Muscle layer of duodenum (tissue), 2 donors: ENCODE data around the gene PLD5.

ENCODE experiments used
- H3K27ac ChIP-seq: one replicate; pipeline ENCODE4 v1.7.0; 2013; ENCODE audit warnings: mild to moderate bottlenecking, low read length
- H3K27me3 ChIP-seq: one replicate; pipeline ENCODE4 v1.7.0; 2013; ENCODE audit warnings: low read depth, mild to moderate bottlenecking, control low read depth, low read length
- H3K36me3 ChIP-seq, 2 donors: one replicate each; pipeline ENCODE4 v1.7.0; 2013; ENCODE audit warnings: low read length in 2 of 2, control low read depth in 1 of 2, mild to moderate bottlenecking in 1 of 2; ENCODE audit not compliant: insufficient read depth in 2 of 2, control insufficient read depth in 1 of 2
- H3K4me1 ChIP-seq, 2 donors: one replicate each; pipeline ENCODE4 v1.7.0; 2013; ENCODE audit warnings: low read length in 2 of 2, mild to moderate bottlenecking in 2 of 2, control low read depth in 1 of 2, moderate library complexity in 1 of 2; ENCODE audit not compliant: insufficient read depth in 2 of 2, control insufficient read depth in 1 of 2
- H3K4me3 ChIP-seq, 2 donors: one replicate each; pipeline ENCODE4 v1.7.0; 2013; ENCODE audit warnings: low read length in 2 of 2, low read depth in 1 of 2, mild to moderate bottlenecking in 1 of 2
- H3K9me3 ChIP-seq, 2 donors: one replicate each; pipeline ENCODE4 v1.7.0; 2013; ENCODE audit warnings: low read length in 2 of 2, control low read depth in 1 of 2, mild to moderate bottlenecking in 1 of 2; ENCODE audit not compliant: control insufficient read depth in 1 of 2
- donor health status: healthy.

Gene PLD5

DNA sequence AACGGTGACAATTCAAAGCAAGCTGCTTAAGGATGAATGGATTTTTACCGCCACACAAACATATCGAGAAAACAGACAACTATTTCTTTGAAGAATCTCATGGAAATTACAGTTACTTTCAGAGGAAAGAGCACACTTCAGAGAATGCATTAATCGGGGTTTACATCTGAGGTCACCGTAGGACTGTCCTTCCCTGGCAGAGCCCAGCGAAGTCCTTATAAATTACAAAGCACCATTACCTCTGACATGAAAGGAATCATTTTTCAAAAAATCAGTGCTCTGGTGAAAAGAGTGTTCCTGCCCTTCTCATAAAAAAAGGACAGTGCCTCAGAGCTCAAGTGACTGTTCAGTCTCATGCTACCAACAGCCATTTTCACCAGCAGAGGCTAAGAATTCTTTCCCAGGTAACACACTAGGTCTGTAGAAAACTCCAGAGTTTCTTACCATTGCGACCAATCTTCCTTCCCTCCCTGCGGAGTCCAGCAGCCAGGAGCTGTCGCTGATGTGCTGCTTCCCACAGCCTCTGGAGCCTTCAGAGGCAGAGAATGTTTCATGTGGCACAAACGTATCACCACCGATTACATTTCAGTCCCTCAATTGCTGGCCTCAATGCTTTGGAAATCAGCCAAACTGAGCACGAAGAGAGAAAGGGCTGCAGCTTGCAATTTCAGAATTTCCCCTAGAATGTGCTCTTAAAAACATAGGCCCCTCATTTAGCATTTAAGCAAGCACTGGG is 75.4 kb downstream of the PLD5 start:
- Histone ChIP-seq H3K36me3 (no peaks in the 10 kb centered on the region), H3K27me3 (no peaks in the 10 kb centered on the region), H3K9me3 (no peaks in the 10 kb centered on the region), H3K4me3 (no peak overlapping the region), H3K27ac (no peak overlapping the region), H3K4me1 (no peaks in the 10 kb centered on the region)

GRCh38 chr1:242447689-242448088 is 76.8 kb downstream of the PLD5 start:
- no peaks in the 10 kb centered on the region for H3K27me3 ChIP-seq
- no peak overlapping the region for H3K4me3 ChIP-seq
- no peak overlapping the region for H3K27ac ChIP-seq
- no peaks in the 10 kb centered on the region for H3K4me1 ChIP-seq
- no peaks in the 10 kb centered on the region for H3K9me3 ChIP-seq
- H3K36me3 ChIP-seq, result no peaks in the 10 kb centered on the region

DNA sequence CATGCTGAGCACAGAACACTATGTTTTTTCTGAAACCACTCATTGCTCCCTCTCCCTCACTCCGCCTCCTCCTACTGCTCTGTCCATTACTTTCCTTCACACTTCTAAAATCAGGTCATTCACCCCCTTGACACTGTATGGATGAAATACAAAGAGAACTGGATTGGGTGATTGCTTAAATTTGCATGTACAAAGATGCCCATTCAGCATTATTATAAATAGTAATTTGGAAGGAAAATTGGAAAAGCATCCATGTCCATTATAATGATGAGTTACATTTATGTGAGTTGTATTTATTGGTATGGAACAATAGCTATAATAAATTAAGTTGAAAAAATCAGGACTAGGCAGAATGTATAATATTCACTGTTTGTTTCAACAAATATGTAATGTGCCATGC is 83.7 kb downstream of the PLD5 start:
- no peak overlapping the region for H3K27ac ChIP-seq

GRCh38 chr1:242435200-242435599 is 89.3 kb downstream of the PLD5 start:
- H3K27ac ChIP-seq, result no peak overlapping the region
- no peaks in the 10 kb centered on the region for H3K4me1 ChIP-seq
- no peaks in the 10 kb centered on the region for H3K36me3 ChIP-seq
- no peaks in the 10 kb centered on the region for H3K27me3 ChIP-seq
- no peak overlapping the region for H3K4me3 ChIP-seq
- H3K9me3 ChIP-seq, result peaks cover 0 to 14% of the 10 kb centered on the region in 2 donors

More for the DNA sequence above, 83.7 kb downstream of the PLD5 start:
- H3K4me3 ChIP-seq, result no peak overlapping the region
- no peaks in the 10 kb centered on the region for H3K9me3 ChIP-seq
- H3K27me3 ChIP-seq, result no peaks in the 10 kb centered on the region
- no peaks in the 10 kb centered on the region for H3K36me3 ChIP-seq
- no peaks in the 10 kb centered on the region for H3K4me1 ChIP-seq

- Histone ChIP-seq H3K9me3 (peaks cover 0 to 15% of the 10 kb centered on the region in 2 donors), H3K4me1 (no peaks in the 10 kb centered on the region), H3K27me3 (no peaks in the 10 kb centered on the region), H3K36me3 (no peaks in the 10 kb centered on the region), H3K27ac (no peak overlapping the region), H3K4me3 (no peak overlapping the region)
Measured at GRCh38 chr1:242432491-242433095, 91.9 kb downstream of the PLD5 start.

DNA sequence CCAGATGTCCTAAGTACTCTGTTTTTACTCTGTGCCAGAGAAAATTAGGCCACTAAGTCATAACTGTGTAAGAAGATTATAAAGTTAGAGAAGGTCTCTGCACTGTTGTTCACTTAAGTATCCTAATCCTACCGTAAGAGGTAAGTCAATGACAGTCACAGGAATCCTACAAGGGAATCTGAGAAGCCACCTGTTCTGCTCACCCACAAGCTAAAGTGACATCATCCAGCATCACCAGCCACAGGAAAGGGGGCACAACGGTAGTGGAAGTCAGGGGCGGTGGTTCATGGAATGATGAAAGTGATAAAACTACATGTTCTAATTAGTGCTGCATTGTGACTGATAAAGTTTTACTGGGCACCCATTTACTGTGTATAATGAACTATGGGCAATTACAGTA is 92.7 kb downstream of the PLD5 start:
- Histone ChIP-seq H3K9me3 (peaks cover 0 to 15% of the 10 kb centered on the region in 2 donors), H3K27ac (no peak overlapping the region), H3K4me1 (no peaks in the 10 kb centered on the region), H3K27me3 (no peaks in the 10 kb centered on the region), H3K36me3 (no peaks in the 10 kb centered on the region), H3K4me3 (no peak overlapping the region)

DNA sequence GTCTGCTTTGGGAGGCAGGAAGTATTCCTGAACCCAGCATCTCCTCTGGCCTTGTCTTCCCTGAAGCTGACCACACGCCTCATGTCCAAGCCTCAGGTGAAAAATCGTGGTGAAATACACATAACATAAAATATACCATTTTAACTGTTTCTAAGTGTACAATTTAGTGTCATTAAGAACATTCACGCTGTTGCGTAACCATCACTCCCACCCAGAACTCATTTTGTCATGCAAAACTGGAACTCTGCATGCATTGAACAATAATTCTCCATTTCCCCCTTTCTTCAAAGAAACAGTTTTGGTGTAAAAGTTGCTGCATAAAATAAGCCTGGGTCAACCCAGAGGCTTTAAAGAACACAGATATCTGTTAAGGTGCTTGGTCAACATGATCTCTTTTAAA is 93.5 kb downstream of the PLD5 start:
- no peak overlapping the region for H3K27ac ChIP-seq
- H3K4me3 ChIP-seq, result no peak overlapping the region
- H3K4me1 ChIP-seq, result no peaks in the 10 kb centered on the region
- no peaks in the 10 kb centered on the region for H3K27me3 ChIP-seq
- H3K36me3 ChIP-seq, result no peaks in the 10 kb centered on the region
- peaks cover 0 to 15% of the 10 kb centered on the region in 2 donors for H3K9me3 ChIP-seq

DNA sequence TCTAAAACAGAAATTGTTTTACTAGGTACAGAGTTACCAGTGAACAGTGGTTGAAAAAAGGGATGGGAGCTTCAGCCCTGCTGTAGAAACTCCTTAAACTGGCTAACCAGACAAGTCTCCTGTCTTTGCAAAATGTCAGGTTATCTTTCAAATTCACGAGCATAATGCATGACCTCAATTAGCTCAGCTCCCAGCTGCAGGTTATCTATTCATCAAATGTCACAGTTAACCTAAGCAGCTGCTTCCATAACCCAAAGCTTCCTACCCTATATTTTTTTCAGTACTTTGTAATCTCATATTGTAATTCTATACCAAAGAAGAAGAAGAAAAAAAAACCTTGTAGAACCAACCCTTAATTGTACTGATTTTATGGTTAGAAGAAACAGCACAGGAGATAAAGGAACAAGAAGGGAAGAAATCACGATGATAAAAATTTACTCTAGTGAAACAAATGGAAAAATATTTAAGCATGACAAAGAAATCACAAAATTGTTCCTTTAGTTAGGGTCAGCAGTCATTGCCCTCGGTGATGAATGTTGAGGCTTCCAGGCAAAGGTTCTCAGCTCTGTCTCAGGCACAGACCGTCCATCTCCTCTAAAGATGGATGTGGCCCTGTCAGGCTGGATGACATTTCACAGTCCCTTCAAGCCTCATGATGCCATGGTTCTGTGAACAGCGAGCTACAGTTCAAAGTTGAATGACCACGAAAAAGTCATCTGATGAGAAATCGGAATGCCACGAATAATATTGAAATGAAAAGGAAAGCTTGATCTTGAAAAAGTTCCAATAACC is 95.9 kb downstream of the PLD5 start:
- no peaks in the 10 kb centered on the region for H3K27me3 ChIP-seq
- H3K4me1 ChIP-seq, result no peaks in the 10 kb centered on the region
- H3K36me3 ChIP-seq, result no peaks in the 10 kb centered on the region
- H3K27ac ChIP-seq, result no peak overlapping the region
- H3K9me3 ChIP-seq, result peaks cover 0 to 15% of the 10 kb centered on the region in 2 donors
- H3K4me3 ChIP-seq, result no peak overlapping the region

- H3K27ac ChIP-seq, result no peak overlapping the region
- H3K4me3 ChIP-seq, result no peak overlapping the region
- no peaks in the 10 kb centered on the region for H3K27me3 ChIP-seq
- H3K9me3 ChIP-seq, result peaks cover 0 to 15% of the 10 kb centered on the region in 2 donors
- H3K4me1 ChIP-seq, result no peaks in the 10 kb centered on the region
- no peaks in the 10 kb centered on the region for H3K36me3 ChIP-seq
Measured at GRCh38 chr1:242427519-242427918, 97.0 kb downstream of the PLD5 start.

GRCh38 chr1:242426271-242426905 is 98.1 kb downstream of the PLD5 start:
- Histone ChIP-seq H3K27me3 (no peaks in the 10 kb centered on the region), H3K4me1 (no peaks in the 10 kb centered on the region), H3K9me3 (peaks cover 0 to 8% of the 10 kb centered on the region in 2 donors), H3K27ac (no peak overlapping the region), H3K4me3 (no peak overlapping the region), H3K36me3 (no peaks in the 10 kb centered on the region)

DNA sequence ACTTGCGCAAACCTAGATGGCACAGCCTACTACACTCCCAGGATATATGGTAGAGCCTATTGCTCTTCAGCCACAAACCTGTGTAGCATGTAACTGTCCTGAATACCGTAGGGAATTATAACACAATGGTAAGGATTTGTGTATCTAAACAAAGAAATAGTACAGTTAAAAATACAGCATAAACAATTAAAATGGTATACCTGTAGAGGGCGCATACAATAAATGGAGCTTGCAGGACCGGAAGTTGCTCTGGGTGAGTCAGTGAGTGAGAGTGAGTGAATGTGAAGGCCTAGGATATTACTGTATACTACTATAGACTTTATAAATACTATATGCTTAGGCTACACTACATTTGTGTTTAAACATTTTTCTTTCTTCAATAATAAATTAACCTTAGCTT is 99.3 kb downstream of the PLD5 start:
- H3K27me3 ChIP-seq, result no peaks in the 10 kb centered on the region
- H3K27ac ChIP-seq, result no peak overlapping the region
- no peak overlapping the region for H3K4me3 ChIP-seq
- H3K9me3 ChIP-seq, result peaks cover 0 to 2% of the 10 kb centered on the region in 2 donors
- no peaks in the 10 kb centered on the region for H3K36me3 ChIP-seq
- no peaks in the 10 kb centered on the region for H3K4me1 ChIP-seq
